GM18861 (cell line): ENCODE data around the gene PCDHA1.

Experiments used
- ATAC-seq: cut with Tn5 transposase; IDR thresholded peaks from one replicate; pipeline ENCODE4 v1.9.1; 2021; ENCODE audit not compliant: unreplicated experiment

Gene PCDHA1

GRCh38 chr5:140916325-140916724, 130.4 kb downstream of the PCDHA1 start:
- ATAC-seq, result no peak

GRCh38 chr5:140923601-140924000, 137.7 kb downstream of the PCDHA1 start:
- no peak for ATAC-seq

- no peak for ATAC-seq
Measured at GRCh38 chr5:140925806-140926442, 140.0 kb downstream of the PCDHA1 start, which contains the start of gene PCDHAC1. Gene PCDHAC1 (plus strand): TSS chr5:140926299. CDS start chr5:140926893, 594 bp downstream.

DNA sequence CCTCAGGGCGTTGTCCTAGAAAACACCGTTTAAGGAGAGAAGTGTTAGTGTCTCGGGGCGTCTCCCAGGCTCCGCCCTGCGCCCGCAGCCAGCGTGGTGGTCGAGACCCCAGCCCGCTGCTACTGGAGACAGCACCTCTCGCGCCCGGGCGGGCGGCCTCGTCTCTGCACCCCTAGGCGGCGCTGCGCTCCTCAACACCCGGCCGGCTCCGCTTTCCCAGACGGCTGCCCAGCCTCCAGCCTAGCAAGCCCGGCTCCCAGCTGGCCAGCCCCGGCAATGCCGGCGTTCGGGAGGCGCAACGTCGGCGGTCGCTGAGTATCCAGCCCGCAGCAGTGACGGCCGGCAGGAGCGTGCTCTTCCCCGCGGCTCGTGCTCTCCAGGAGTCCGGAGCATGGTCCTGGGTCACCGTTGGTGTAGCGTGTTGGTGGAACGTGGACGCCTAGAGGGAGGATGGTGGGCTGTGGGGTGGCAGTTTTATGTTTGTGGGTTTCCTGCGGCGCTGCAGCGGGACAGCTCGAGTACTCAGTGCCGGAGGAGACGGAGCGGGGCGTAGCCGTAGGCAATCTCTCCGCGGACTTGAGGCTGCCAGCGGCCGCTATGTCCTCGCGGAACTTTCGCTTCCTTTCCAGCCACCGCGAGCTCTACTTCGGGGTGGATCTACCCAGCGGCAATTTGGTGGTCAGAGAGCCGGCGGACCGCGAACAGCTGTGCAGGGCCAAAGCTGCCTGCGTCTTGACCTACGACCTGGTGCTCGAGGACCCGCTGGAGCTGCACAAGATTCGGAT, 140.7 kb downstream of the PCDHA1 start:
- ATAC-seq, result no peak

DNA sequence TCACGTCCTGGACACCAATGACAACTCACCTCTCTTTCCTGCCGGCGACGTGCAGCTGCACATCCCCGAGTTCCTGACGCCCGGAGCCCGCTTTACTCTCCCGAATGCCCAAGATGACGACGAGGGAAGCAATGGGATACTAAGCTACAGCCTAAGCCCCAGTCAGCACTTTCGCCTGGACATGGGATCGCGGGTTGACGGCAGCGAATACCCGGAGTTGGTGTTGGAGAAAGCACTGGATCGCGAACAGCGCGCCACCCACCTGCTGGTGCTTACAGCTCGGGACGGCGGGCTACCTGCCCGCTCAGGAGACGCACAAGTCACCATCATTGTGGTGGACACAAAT, 141.3 kb downstream of the PCDHA1 start:
- no peak for ATAC-seq

- no peak for ATAC-seq
Measured at GRCh38 chr5:140934964-140935606, 149.1 kb downstream of the PCDHA1 start.

GRCh38 chr5:140946578-140946977, 160.6 kb downstream of the PCDHA1 start:
- no peak for ATAC-seq

- no peak for ATAC-seq
Measured at GRCh38 chr5:140951636-140952035, 165.7 kb downstream of the PCDHA1 start.

GRCh38 chr5:140953234-140953633, 167.3 kb downstream of the PCDHA1 start:
- ATAC-seq, result no peak

DNA sequence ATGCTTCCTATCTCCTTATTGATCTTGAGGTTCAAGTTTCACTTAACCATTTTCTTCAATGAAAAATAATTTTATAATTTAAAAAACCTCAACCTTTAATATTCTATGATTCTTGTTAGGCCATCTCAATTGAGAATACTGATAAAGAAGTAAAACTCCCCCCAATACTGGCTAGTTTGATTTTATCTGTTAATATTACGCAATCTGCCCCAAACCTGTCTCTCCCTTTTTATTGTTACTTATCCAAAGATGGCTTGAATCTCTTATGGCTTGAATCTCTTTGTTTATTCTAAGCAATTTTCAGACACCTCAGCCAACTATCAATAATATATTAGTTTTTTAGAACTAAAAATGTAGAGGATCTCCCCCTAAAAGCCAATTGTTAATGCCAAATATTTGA, 176.2 kb downstream of the PCDHA1 start:
- no peak for ATAC-seq

GRCh38 chr5:140964356-140964755, 178.4 kb downstream of the PCDHA1 start:
- no peak for ATAC-seq

- no peak for ATAC-seq
Measured at GRCh38 chr5:140965905-140966292, 180.0 kb downstream of the PCDHA1 start.

GRCh38 chr5:140966293-140967225, 180.6 kb downstream of the PCDHA1 start, which contains the start of gene PCDHAC2:
Gene PCDHAC2 (plus strand): TSS chr5:140966476. CDS start chr5:140966767, 291 bp downstream.
- ATAC-seq, result no peak

GRCh38 chr5:140967226-140967893, 181.4 kb downstream of the PCDHA1 start:
- no peak for ATAC-seq

DNA sequence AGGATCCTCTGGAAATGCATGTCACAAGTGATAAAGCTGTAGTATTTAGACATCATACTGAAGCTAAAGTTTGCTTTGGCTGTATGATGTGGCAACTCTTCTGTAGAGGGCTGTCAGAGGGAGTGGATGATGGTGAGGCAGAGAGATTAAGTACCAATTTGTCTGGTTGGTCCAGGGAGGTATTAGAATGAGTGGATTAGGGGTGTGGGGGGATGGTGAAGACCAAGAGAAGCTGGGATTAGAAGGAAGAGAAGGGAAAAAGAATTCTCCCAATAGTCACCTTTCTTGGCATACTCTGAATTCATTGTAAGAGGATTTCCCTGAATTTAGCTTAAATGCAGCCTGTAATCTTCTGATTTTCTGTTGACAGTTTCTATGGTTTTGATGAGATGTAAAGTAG, 183.9 kb downstream of the PCDHA1 start:
- ATAC-seq, result no peak

DNA sequence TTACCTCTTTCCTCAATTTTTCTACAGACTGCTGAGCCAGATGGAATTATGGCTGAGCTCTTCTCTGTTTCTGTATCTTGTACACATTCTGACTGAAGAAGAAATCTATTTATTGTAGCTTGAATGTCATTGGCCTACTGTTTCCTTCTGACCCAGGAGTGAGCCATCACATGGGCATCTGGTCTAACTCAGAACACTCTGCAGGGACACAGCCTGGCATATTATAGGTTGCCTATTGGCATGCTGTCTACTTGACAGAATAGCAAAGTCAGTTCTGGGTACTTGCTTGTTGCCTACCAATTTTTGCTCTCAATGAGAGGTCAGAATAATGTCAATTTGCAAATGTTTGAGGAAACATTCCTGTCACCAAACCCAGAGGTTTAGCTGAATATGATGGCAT, 187.6 kb downstream of the PCDHA1 start:
- ATAC-seq, result no peak

GRCh38 chr5:140977003-140977402, 191.1 kb downstream of the PCDHA1 start:
- no peak for ATAC-seq

GRCh38 chr5:140978260-140978659, 192.3 kb downstream of the PCDHA1 start:
- ATAC-seq, result no peak

GRCh38 chr5:140978983-140979382, 193.0 kb downstream of the PCDHA1 start:
- ATAC-seq, result no peak

GRCh38 chr5:140982083-140982716, 196.3 kb downstream of the PCDHA1 start:
- ATAC-seq, result no peak
